DND-41 (cell line): ENCODE measurements around the gene TENT5C.

ENCODE experiments used
- ATAC-seq: fragments of 200-7000 bp; cut with Tn5 transposase; 3 replicates; pipeline ENCODE4 v1.9.1; 2021; ENCODE audit warnings: low read depth; ENCODE audit not compliant: insufficient read depth
- DNase-seq: peaks from one replicate; pipeline ENCODE4 v3.0.0-alpha.2; 2020
- H2AFZ ChIP-seq: 2 replicates; pipeline ENCODE4 v1.6.0; 2012; ENCODE audit warnings: low read depth, low read length
- H3K27ac ChIP-seq: 2 replicates; pipeline ENCODE4 v1.5.1; 2012; ENCODE audit warnings: low read length, inconsistent platforms
- H3K27me3 ChIP-seq: fragments of 200-600 bp; sonication (generic); 2 replicates; pipeline ENCODE4 v1.6.0; 2012; ENCODE audit warnings: low read length, mild to moderate bottlenecking, inconsistent platforms; ENCODE audit not compliant: insufficient read depth, poor library complexity
- H3K36me3 ChIP-seq: 2 replicates; pipeline ENCODE4 v1.5.1; 2012; ENCODE audit warnings: low read length, inconsistent platforms; ENCODE audit not compliant: insufficient read depth
- H3K4me1 ChIP-seq: 2 replicates; pipeline ENCODE4 v1.5.1; 2012; ENCODE audit warnings: mild to moderate bottlenecking, low read length; ENCODE audit not compliant: insufficient read depth
- H3K4me2 ChIP-seq: 2 replicates; pipeline ENCODE4 v1.6.0; 2012; ENCODE audit warnings: mild to moderate bottlenecking, moderate library complexity, low read length, inconsistent platforms; ENCODE audit not compliant: insufficient read depth
- H3K4me3 ChIP-seq, 2 experiments: fragments of 200-600 bp in 1 of 2; shearing (Covaris generic) in 1 of 2; 2 replicates each; pipeline ENCODE4 v1.5.1; 2012 to 2016; ENCODE audit warnings: inconsistent platforms in 2 of 2, low read length in 2 of 2, mild to moderate bottlenecking in 2 of 2, low read depth in 1 of 2, moderate library complexity in 1 of 2
- H3K79me2 ChIP-seq: 2 replicates; pipeline ENCODE4 v1.6.0; 2012; ENCODE audit warnings: low read length, inconsistent platforms; ENCODE audit not compliant: insufficient read depth
- H3K9ac ChIP-seq: 2 replicates; pipeline ENCODE4 v1.6.0; 2012; ENCODE audit warnings: low read depth, mild to moderate bottlenecking, inconsistent platforms, low read length, moderate library complexity
- H3K9me3 ChIP-seq: 2 replicates; pipeline ENCODE4 v1.5.1; 2012; ENCODE audit warnings: low read length, moderate library complexity, mild to moderate bottlenecking, inconsistent platforms; ENCODE audit not compliant: insufficient read depth, severe bottlenecking
- H4K20me1 ChIP-seq: 2 replicates; pipeline ENCODE4 v1.6.0; 2012; ENCODE audit warnings: low read length; ENCODE audit not compliant: insufficient read depth
- EZH2 ChIP-seq: IDR thresholded peaks from 3 replicates; pipeline ENCODE4 v1.6.1; 2012; ENCODE audit warnings: borderline replicate concordance, low read depth, mild to moderate bottlenecking, moderate library complexity, low read length, inconsistent platforms; ENCODE audit not compliant: severe bottlenecking
- TF ChIP-seq, protein P1 (sequence below): IDR thresholded peaks from 2 replicates; pipeline ENCODE4 v1.5.1; 2012; ENCODE audit warnings: borderline replicate concordance, low read length, moderate library complexity, mild to moderate bottlenecking; ENCODE audit not compliant: poor library complexity, severe bottlenecking; ENCODE audit errors: extremely low read depth

Gene TENT5C

DNA sequence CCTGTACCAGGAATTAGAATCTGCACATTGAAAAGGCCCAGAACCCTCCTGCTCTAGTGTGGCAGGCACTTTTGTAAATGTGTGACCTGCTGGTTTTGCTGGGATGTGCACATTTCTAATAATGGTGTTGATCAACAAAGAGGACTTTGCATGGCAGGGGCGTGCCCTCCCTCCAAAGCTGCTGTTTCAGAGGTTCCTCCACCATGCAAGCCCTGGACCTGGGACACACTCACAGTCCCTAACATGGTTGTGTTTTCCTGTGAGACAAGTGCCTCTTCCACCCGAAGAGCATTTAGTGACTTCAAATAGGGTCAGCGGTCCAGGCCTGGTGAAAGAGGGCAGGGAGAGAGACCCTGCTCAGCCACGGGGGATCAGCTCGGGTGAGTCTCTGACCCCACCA is 28.1 kb downstream of the TENT5C start:
- Histone ChIP-seq H3K4me2 (no peak overlapping the region), H3K36me3 (peaks cover 10% of the 10 kb centered on the region; the same call in 1 of the 2 replicates), H3K4me3 (no peak overlapping the region), H3K27me3 (no peaks in the 10 kb centered on the region), H3K9ac (no peak overlapping the region), H2AFZ (no peak overlapping the region), H3K4me1 (peaks cover 11% of the 10 kb centered on the region), H4K20me1 (peaks cover 47% of the 10 kb centered on the region), H3K79me2 (0 out of 2 replicates have a peak, but pooled peaks cover 4% of the 10 kb centered on the region), H3K27ac (no peak overlapping the region), H3K9me3 (no peaks in the 10 kb centered on the region)
- TF ChIP-seq EZH2: no peak
- TF ChIP-seq, protein P1, sequence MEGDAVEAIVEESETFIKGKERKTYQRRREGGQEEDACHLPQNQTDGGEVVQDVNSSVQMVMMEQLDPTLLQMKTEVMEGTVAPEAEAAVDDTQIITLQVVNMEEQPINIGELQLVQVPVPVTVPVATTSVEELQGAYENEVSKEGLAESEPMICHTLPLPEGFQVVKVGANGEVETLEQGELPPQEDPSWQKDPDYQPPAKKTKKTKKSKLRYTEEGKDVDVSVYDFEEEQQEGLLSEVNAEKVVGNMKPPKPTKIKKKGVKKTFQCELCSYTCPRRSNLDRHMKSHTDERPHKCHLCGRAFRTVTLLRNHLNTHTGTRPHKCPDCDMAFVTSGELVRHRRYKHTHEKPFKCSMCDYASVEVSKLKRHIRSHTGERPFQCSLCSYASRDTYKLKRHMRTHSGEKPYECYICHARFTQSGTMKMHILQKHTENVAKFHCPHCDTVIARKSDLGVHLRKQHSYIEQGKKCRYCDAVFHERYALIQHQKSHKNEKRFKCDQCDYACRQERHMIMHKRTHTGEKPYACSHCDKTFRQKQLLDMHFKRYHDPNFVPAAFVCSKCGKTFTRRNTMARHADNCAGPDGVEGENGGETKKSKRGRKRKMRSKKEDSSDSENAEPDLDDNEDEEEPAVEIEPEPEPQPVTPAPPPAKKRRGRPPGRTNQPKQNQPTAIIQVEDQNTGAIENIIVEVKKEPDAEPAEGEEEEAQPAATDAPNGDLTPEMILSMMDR: no peak
- DNase-seq (no peak), ATAC-seq (no peak)

DNA sequence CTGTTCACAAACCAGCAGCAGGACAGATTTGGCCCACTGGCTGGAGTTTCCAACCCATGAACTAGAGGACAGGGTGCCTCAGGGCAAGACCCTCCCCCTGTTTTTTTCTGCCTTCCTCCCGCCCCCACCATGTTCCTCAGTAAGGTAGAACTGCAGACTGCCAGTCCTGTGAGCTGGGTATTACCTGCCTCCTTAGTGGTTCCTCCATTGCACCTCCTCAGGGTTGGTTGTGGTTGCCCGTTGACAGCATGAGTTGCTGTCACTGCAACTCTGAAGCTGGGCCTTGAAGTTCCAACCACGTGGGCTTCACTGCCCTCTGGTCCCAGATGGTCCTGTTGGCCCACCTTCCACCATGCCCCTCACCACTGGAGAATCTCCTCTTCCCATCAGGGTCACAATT is 28.8 kb downstream of the TENT5C start:
- no peaks in the 10 kb centered on the region for H3K79me2 ChIP-seq
- no peak overlapping the region for H3K4me2 ChIP-seq
- H3K4me3 ChIP-seq: no peak overlapping the region
- H3K9me3 ChIP-seq: no peaks in the 10 kb centered on the region
- no peaks in the 10 kb centered on the region for H3K27me3 ChIP-seq
- peaks cover 40% of the 10 kb centered on the region for H4K20me1 ChIP-seq
- H3K27ac ChIP-seq: no peak overlapping the region
- H2AFZ ChIP-seq: no peak overlapping the region
- DNase-seq (no peak), ATAC-seq (no peak)
- H3K9ac ChIP-seq: no peak overlapping the region
- peaks cover 5% of the 10 kb centered on the region; the same call in 1 of the 2 replicates for H3K36me3 ChIP-seq
- TF ChIP-seq, protein P1: no peak
- no peak for TF ChIP-seq EZH2
- peaks cover 8% of the 10 kb centered on the region for H3K4me1 ChIP-seq

DNA sequence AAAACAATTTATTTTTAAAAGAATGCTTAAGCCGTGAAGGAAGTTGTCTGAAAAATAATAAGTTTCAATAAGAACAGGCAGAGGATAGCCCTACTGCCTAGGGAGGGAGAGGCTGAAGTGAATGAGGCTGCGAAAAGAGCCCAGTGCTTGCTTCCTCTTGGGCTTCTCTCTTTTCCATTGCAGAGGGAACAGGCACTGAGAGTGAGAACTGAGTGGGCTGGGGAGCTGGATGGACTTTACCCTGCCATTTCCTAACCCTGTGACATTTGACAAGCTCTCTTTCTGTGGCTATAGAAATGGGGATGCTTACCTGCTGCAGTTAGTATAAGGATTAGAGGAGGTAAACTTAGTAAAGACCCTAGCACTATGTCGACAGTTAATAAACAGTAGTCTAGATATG is 30.0 kb downstream of the TENT5C start:
- peaks cover 28% of the 10 kb centered on the region for H4K20me1 ChIP-seq
- H3K9ac ChIP-seq: no peak overlapping the region
- H3K4me2 ChIP-seq: no peak overlapping the region
- peaks cover 8% of the 10 kb centered on the region for H3K4me1 ChIP-seq
- DNase-seq (no peak), ATAC-seq (no peak)
- H3K36me3 ChIP-seq: no peaks in the 10 kb centered on the region
- H3K4me3 ChIP-seq: no peak overlapping the region
- no peaks in the 10 kb centered on the region for H3K27me3 ChIP-seq
- H3K79me2 ChIP-seq: no peaks in the 10 kb centered on the region
- H2AFZ ChIP-seq: no peak overlapping the region
- no peak overlapping the region for H3K27ac ChIP-seq
- H3K9me3 ChIP-seq: no peaks in the 10 kb centered on the region
- no peak for TF ChIP-seq EZH2
- TF ChIP-seq, protein P1: no peak
